Naive thymus-derived CD8-positive, alpha-beta T cell (primary cell): ENCODE results near the gene GAS7. TPM values are rescaled to one million over a fixed set of nuclear protein-coding genes. Genes with fewer than 3 reads are reported as not detected.

ENCODE experiments used
- ATAC-seq, 2 donors: fragments of 150-1000 bp; cut with Tn5 transposase in 1 of 2; sonication (Bioruptor Pico), chemical (Tn5 transposase) in 1 of 2; 1 replicate in 1 of 2; 2 replicates in 1 of 2; pipeline ENCODE4 v1.10.0; 2021; ENCODE audit warnings: mild to moderate bottlenecking in 2 of 2, moderate library complexity in 2 of 2
- POLR2A ChIA-PET: fragments of 350-600 bp; sonication (Branson Sonifier 250); formaldehyde crosslinking; loops from one replicate; lab custom pipeline; 2021; ENCODE audit warnings: antibody characterized with exemption; lab: Charles Lee
- DNase-seq, 10 donors: peaks; one replicate each; pipeline versions ENCODE4 v3.0.0 to v3.0.0-alpha.2; 2020 to 2022
- H3K27ac Mint-ChIP-seq, 10 donors: one replicate each; pipeline ENCODE4 v1.8.0; 2020 to 2022; ENCODE audit warnings: mild to moderate bottlenecking in 10 of 10, mixed read lengths in 10 of 10, moderate library complexity in 4 of 10, inconsistent platforms in 1 of 10
- H3K27me3 Mint-ChIP-seq, 5 donors: one replicate each; pipeline ENCODE4 v1.8.0; 2021 to 2022; ENCODE audit warnings: mixed read lengths in 5 of 5
- H3K36me3 Mint-ChIP-seq, 3 donors: one replicate each; pipeline ENCODE4 v1.8.0; 2020 to 2022; ENCODE audit warnings: mixed read lengths in 3 of 3, mild to moderate bottlenecking in 2 of 3, inconsistent platforms in 1 of 3
- H3K4me1 Mint-ChIP-seq, 4 donors: one replicate each; pipeline ENCODE4 v1.8.0; 2021 to 2022; ENCODE audit warnings: mixed read lengths in 4 of 4
- H3K4me3 Mint-ChIP-seq, 10 donors: one replicate each; pipeline ENCODE4 v1.8.0; 2020 to 2022; ENCODE audit warnings: mild to moderate bottlenecking in 10 of 10, mixed read lengths in 10 of 10, moderate library complexity in 6 of 10, inconsistent platforms in 1 of 10
- H3K9me3 Mint-ChIP-seq, 9 donors: one replicate each; pipeline ENCODE4 v1.8.0; 2020 to 2022; ENCODE audit warnings: mixed read lengths in 9 of 9, mild to moderate bottlenecking in 3 of 9, inconsistent platforms in 1 of 9, moderate library complexity in 1 of 9
- polyA plus RNA-seq, 3 donors: library from polyadenylated mRNA; unstranded; fragments of 300-500 nt; fragmentation: Illumina TruSeq; gene quantifications; one replicate each; pipeline ENCODE4 v1.2.3, GENCODE V29; 2021
- total RNA-seq, 8 experiments: library from RNA in 2 of 8; stranded (reverse) in 2 of 8; gene quantifications; one replicate each; pipeline ENCODE4 v1.2.3 and lab custom pipeline; 2021 to 2026

Gene GAS7
- total and polyA plus RNA-seq, 5 experiments from 2014 or later = 0.05 to 2.1 (median 1.4) TPM; not detected in 1

- H3K36me3 Mint-ChIP-seq = peaks cover 0 to 6% (median 0%) of the 10 kb centered on the region in 3 donors
Measured at GRCh38 chr17:9868552-9868951, 329.9 kb downstream of the GAS7 start.

DNA sequence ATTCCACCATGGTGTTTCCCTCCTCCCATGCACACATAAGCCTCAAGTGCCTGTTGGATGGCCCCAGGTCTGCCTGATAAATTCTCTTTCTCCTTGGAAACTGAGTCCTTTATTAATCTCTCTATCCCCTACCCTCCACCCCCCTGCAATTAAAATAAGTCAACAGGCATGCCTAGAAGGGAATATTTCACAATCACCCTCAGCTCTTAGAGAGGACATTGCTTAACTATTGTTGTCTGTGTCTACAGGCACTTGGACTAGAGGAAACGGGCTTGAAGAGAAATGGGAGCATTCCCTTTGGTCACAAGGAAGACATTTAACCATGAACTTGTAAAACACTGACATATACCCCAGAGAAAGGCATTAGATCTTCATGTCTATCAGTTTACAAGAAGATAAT is 332.8 kb downstream of the GAS7 start:
- DNase-seq (no peak), ATAC-seq (no peak)
- POLR2A ChIA-PET = no interaction called here
- no peak overlapping the region for H3K4me3 Mint-ChIP-seq
- no peaks in the 10 kb centered on the region for H3K4me1 Mint-ChIP-seq
- peaks cover 0 to 12% (median 0%) of the 10 kb centered on the region in 3 donors for H3K36me3 Mint-ChIP-seq
- H3K27me3 Mint-ChIP-seq = peaks cover 0 to 20% (median 7%) of the 10 kb centered on the region in 5 donors
- H3K27ac Mint-ChIP-seq = no peak overlapping the region
- peaks cover 0 to 20% (median 11%) of the 10 kb centered on the region in 9 donors for H3K9me3 Mint-ChIP-seq

More at GRCh38 chr17:9868552-9868951, 329.9 kb downstream of the GAS7 start:
- POLR2A ChIA-PET = no interaction called here
- Mint-ChIP-seq H3K4me1 (no peaks in the 10 kb centered on the region), H3K9me3 (peaks cover 0 to 10% (median under 1%) of the 10 kb centered on the region in 9 donors), H3K27ac (no peak overlapping the region), H3K4me3 (no peak overlapping the region), H3K27me3 (peaks cover 0 to 21% (median 10%) of the 10 kb centered on the region in 5 donors)
- ATAC-seq (no peak), DNase-seq (no peak)

- H3K27me3 Mint-ChIP-seq = peaks cover 0 to 12% (median 4%) of the 10 kb centered on the region in 5 donors
Measured at GRCh38 chr17:9862949-9863348, 335.5 kb downstream of the GAS7 start.

GRCh38 chr17:9862220-9862619 is 336.2 kb downstream of the GAS7 start:
- Mint-ChIP-seq H3K27me3 (peaks cover 0 to 12% (median 4%) of the 10 kb centered on the region in 5 donors), H3K4me1 (no peaks in the 10 kb centered on the region), H3K4me3 (no peak overlapping the region), H3K27ac (no peak overlapping the region), H3K36me3 (peaks cover 0 to 20% (median 0%) of the 10 kb centered on the region in 3 donors), H3K9me3 (peaks cover 0 to 50% (median 20%) of the 10 kb centered on the region in 9 donors)
- POLR2A ChIA-PET = no interaction called here
- DNase-seq (no peak), ATAC-seq (no peak)

More at GRCh38 chr17:9862949-9863348, 335.5 kb downstream of the GAS7 start:
- DNase-seq = no peak
- Mint-ChIP-seq H3K9me3 (peaks cover 0 to 43% (median 20%) of the 10 kb centered on the region in 9 donors), H3K4me1 (no peaks in the 10 kb centered on the region), H3K4me3 (no peak overlapping the region), H3K36me3 (peaks cover 0 to 20% (median 0%) of the 10 kb centered on the region in 3 donors), H3K27ac (no peak overlapping the region)
- no peak for ATAC-seq
- POLR2A ChIA-PET = no interaction called here

DNA sequence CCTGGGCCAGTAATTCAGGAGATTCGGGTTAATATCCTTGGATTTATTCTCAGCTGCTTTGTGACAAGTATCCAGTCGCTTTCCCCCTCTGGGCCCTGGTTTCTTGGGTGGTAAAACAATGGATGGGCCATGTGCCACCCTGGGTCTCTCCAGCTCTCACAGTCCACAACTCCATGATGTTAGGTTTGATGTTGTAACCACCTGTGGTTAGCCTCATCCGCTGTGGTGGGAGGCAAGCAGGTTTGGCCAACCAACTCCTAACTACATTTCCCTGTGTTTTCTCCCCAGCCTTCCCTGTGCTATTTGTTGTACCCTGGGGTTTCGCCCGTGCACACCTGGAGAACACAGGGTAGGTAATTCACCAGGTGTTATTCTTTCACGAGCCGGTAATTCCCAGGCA is 337.6 kb downstream of the GAS7 start:
- no peak overlapping the region for H3K27ac Mint-ChIP-seq
- no peak for DNase-seq
- H3K36me3 Mint-ChIP-seq = peaks cover 0 to 20% (median 0%) of the 10 kb centered on the region in 3 donors
- peaks cover 0 to 12% (median 4%) of the 10 kb centered on the region in 5 donors for H3K27me3 Mint-ChIP-seq
- H3K4me1 Mint-ChIP-seq = no peaks in the 10 kb centered on the region
- POLR2A ChIA-PET = no interaction called here
- H3K9me3 Mint-ChIP-seq = peaks cover 0 to 51% (median 20%) of the 10 kb centered on the region in 9 donors
- H3K4me3 Mint-ChIP-seq = no peak overlapping the region
- no peak for ATAC-seq

Other genes with a start within 250 kb of the GAS7 start
- not detected for gene MYH13, start 174.4 kb upstream of the GAS7 start, total RNA-seq
- gene MYH13, start 174.4 kb upstream of the GAS7 start, polyA plus RNA-seq = not detected
- not detected for gene MYH8, start 223.3 kb upstream of the GAS7 start, total RNA-seq
- gene MYH8, start 223.3 kb upstream of the GAS7 start, polyA plus RNA-seq = not detected